H1 (cell line): ENCODE measurements around the gene ATG16L2. TPM values are rescaled to one million over a fixed set of nuclear protein-coding genes. Genes with fewer than 3 reads are reported as not detected.

Experiments
- CREB1 ChIP-seq: IDR thresholded peaks from 2 replicates; pipeline ENCODE4 v1.6.1; 2012; ENCODE audit warnings: inconsistent platforms
- GTF2F1 ChIP-seq: IDR thresholded peaks from 2 replicates; pipeline ENCODE4 v1.6.1; 2012; ENCODE audit warnings: low read depth, low read length, improper control_type of control experiment, borderline replicate concordance
- polyA plus RNA-seq, 7 experiments: library from polyadenylated mRNA; depleted of rRNA in 3 of 7; stranded (reverse) in 5 of 7; unstranded in 2 of 7; fragments of >200 nt in 5 of 7; fragments of 200-250 nt in 2 of 7; gene quantifications; 1 replicate in 5 of 7; 2 replicates in 1 of 7; 4 replicates in 1 of 7; pipeline versions ENCODE4 v1.2.1 to v1.2.3, GENCODE V29; 2011 to 2013; ENCODE audit warnings: missing spikeins in 2 of 7, mixed read lengths in 2 of 7
- total RNA-seq: library from RNA; stranded (reverse); fragmentation: NEBNext Ultra II Directional; extraction: Animal tissue kit (Norgen Biotek cat#: 25700); gene quantifications from 2 replicates; pipeline ENCODE4 v1.2.1, GENCODE V29; 2021
- TF ChIP-seq, protein P1 (sequence below): IDR thresholded peaks from 2 replicates; pipeline ENCODE4 v1.6.1; 2012; ENCODE audit warnings: inconsistent platforms
- TF ChIP-seq, protein P2 (sequence below): IDR thresholded peaks from 2 replicates; pipeline ENCODE4 v1.6.1; 2012; ENCODE audit warnings: low read length, inconsistent platforms

ATG16L2 gene
- total and polyA plus RNA-seq, 2 of the 8 experiments (the other 6 are each of a cell fraction or from before 2014, with no cell fraction given) = 11.0 to 18.5 TPM

DNA sequence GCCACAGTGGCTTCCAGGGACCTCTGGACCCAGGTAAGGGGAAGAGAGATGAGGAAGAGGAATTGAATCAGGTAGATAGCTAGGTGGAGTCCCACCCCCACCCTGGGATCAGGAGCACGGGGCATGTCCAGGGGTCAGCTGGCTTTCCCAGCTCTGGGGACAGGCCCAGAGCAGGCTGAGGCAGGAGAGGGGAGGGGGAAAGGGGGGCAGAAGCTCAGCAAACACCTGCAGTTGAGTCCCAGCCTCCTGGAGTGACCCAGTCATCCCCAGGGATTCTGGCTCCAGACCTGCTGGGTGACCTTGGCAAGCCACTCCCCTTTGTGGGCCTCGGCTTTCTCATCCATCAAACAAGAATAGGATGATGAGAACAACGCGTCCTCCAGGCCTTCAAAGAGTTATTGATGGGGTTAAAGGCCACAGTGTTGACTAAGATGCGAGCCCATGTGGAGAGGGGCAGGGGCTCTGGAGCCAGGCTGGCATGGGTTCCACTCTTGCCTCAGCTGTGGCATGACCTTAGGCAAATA is 36.4 kb upstream of the ATG16L2 start (continued):
- no peak for TF ChIP-seq CREB1
- TF ChIP-seq, protein P1, sequence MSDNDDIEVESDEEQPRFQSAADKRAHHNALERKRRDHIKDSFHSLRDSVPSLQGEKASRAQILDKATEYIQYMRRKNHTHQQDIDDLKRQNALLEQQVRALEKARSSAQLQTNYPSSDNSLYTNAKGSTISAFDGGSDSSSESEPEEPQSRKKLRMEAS = no peak
- TF ChIP-seq, protein P2, sequence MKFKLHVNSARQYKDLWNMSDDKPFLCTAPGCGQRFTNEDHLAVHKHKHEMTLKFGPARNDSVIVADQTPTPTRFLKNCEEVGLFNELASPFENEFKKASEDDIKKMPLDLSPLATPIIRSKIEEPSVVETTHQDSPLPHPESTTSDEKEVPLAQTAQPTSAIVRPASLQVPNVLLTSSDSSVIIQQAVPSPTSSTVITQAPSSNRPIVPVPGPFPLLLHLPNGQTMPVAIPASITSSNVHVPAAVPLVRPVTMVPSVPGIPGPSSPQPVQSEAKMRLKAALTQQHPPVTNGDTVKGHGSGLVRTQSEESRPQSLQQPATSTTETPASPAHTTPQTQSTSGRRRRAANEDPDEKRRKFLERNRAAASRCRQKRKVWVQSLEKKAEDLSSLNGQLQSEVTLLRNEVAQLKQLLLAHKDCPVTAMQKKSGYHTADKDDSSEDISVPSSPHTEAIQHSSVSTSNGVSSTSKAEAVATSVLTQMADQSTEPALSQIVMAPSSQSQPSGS = no peak
- no peak for TF ChIP-seq GTF2F1
